PFSK-1 (cell line): Measurements from ENCODE around the gene KLF5.

Experiments used
- FOXP2 ChIP-seq: optimal IDR thresholded peaks from 2 replicates; pipeline ENCODE3; 2011; ENCODE audit warnings: borderline replicate concordance, control low read depth, inconsistent platforms; ENCODE audit not compliant: insufficient read depth; ENCODE audit errors: extremely low read length, extremely low read depth
- POLR2AphosphoS5 ChIP-seq: IDR thresholded peaks from 2 replicates; pipeline ENCODE4 v1.6.1; 2012; ENCODE audit warnings: low read depth, mild to moderate bottlenecking, control low read depth, low read length, moderate library complexity
- SIN3A ChIP-seq: IDR thresholded peaks from 2 replicates; pipeline ENCODE4 v1.6.1; 2012; ENCODE audit warnings: mild to moderate bottlenecking, low read length, moderate library complexity, borderline replicate concordance; ENCODE audit not compliant: insufficient read depth
- TAF1 ChIP-seq: IDR thresholded peaks from 2 replicates; pipeline ENCODE4 v1.6.1; 2012; ENCODE audit warnings: low read length, control low read depth, borderline replicate concordance; ENCODE audit not compliant: insufficient read depth
- TF ChIP-seq, protein P1 (sequence below), 2 experiments: IDR thresholded peaks; 2 replicates each; pipeline versions ENCODE4 v1.6.1 to v1.8.0; 2011 to 2012; ENCODE audit warnings: low read depth in 2 of 2, low read length in 2 of 2, control low read depth in 1 of 2, inconsistent platforms in 1 of 2, mild to moderate bottlenecking in 1 of 2, moderate library complexity in 1 of 2; ENCODE audit not compliant: insufficient read depth in 1 of 2

KLF5 gene

GRCh38 chr13:73074014-73074413, 15.2 kb downstream of the KLF5 start:
- TF ChIP-seq FOXP2 (no peak), POLR2AphosphoS5 (no peak), SIN3A (no peak), TAF1 (no peak)
- TF ChIP-seq, protein P1, sequence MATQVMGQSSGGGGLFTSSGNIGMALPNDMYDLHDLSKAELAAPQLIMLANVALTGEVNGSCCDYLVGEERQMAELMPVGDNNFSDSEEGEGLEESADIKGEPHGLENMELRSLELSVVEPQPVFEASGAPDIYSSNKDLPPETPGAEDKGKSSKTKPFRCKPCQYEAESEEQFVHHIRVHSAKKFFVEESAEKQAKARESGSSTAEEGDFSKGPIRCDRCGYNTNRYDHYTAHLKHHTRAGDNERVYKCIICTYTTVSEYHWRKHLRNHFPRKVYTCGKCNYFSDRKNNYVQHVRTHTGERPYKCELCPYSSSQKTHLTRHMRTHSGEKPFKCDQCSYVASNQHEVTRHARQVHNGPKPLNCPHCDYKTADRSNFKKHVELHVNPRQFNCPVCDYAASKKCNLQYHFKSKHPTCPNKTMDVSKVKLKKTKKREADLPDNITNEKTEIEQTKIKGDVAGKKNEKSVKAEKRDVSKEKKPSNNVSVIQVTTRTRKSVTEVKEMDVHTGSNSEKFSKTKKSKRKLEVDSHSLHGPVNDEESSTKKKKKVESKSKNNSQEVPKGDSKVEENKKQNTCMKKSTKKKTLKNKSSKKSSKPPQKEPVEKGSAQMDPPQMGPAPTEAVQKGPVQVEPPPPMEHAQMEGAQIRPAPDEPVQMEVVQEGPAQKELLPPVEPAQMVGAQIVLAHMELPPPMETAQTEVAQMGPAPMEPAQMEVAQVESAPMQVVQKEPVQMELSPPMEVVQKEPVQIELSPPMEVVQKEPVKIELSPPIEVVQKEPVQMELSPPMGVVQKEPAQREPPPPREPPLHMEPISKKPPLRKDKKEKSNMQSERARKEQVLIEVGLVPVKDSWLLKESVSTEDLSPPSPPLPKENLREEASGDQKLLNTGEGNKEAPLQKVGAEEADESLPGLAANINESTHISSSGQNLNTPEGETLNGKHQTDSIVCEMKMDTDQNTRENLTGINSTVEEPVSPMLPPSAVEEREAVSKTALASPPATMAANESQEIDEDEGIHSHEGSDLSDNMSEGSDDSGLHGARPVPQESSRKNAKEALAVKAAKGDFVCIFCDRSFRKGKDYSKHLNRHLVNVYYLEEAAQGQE (IDR thresholded peaks at IDR 0.05; ENCODE audit: insufficient read depth in 1 of 2, low read depth in 2 of 2, low read length in 2 of 2), result no peak

- TF ChIP-seq POLR2AphosphoS5 (no peak), SIN3A (no peak), FOXP2 (no peak), TAF1 (no peak)
- TF ChIP-seq, protein P1 (IDR thresholded peaks at IDR 0.05; ENCODE audit: insufficient read depth in 1 of 2, low read depth in 2 of 2, low read length in 2 of 2), result no peak
Observed at GRCh38 chr13:73074926-73075325, 16.1 kb downstream of the KLF5 start.

DNA sequence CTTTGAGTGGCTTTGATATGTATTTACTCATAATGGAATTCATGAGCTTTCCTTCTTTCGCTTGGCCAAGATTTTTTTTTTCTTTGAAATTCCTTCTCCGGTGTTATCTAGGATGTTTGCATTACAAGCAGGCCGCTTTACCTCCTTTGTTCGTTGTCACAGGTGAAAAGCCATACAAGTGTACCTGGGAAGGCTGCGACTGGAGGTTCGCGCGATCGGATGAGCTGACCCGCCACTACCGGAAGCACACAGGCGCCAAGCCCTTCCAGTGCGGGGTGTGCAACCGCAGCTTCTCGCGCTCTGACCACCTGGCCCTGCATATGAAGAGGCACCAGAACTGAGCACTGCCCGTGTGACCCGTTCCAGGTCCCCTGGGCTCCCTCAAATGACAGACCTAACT, 16.7 kb downstream of the KLF5 start:
- TF ChIP-seq SIN3A (no peak), POLR2AphosphoS5 (no peak), TAF1 (no peak), FOXP2 (no peak)
- TF ChIP-seq, protein P1 (IDR thresholded peaks at IDR 0.05; ENCODE audit: insufficient read depth in 1 of 2, low read depth in 2 of 2, low read length in 2 of 2), result no peak

DNA sequence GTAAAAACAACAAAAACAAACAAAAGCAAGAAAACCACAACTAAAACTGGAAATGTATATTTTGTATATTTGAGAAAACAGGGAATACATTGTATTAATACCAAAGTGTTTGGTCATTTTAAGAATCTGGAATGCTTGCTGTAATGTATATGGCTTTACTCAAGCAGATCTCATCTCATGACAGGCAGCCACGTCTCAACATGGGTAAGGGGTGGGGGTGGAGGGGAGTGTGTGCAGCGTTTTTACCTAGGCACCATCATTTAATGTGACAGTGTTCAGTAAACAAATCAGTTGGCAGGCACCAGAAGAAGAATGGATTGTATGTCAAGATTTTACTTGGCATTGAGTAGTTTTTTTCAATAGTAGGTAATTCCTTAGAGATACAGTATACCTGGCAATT, 17.1 kb downstream of the KLF5 start:
- TF ChIP-seq FOXP2 (no peak), TAF1 (no peak), POLR2AphosphoS5 (no peak), SIN3A (no peak)
- TF ChIP-seq, protein P1 (IDR thresholded peaks at IDR 0.05; ENCODE audit: insufficient read depth in 1 of 2, low read depth in 2 of 2, low read length in 2 of 2), result no peak

DNA sequence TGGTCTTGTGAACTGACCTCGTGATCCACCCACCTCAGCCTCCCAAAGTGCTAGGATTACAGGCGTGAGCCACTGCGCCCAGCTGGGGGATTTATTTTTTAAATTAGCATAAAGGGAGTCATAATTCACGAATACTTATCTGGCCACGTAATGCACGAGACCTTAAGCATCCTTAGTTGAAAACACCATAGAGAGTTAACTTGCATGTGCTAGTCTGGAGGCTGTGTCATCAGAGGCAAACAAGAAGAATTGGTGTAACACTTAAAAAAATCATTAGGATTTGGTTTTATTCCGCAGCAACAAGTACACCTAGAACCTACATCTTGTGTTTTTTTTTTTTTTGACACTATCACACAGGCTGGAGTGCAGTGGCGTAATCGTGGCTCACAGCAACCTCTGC, 19.1 kb downstream of the KLF5 start:
- TF ChIP-seq, protein P1 (IDR thresholded peaks at IDR 0.05; ENCODE audit: insufficient read depth in 1 of 2, low read depth in 2 of 2, low read length in 2 of 2), result no peak
